Stimulated activated CD8-positive, alpha-beta memory T cell treated with anti-CD3 and anti-CD28 coated beads, Interleukin-4, amount 100 ng/mL, for 4 hours (primary cell): Measurements from ENCODE around the gene DNASE1L2.

Source experiments
- DNase-seq, 2 donors: peaks; one replicate each; pipeline ENCODE4 v3.0.0-alpha.2; 2020; ENCODE audit warnings: low read depth in 2 of 2, low spot score in 1 of 2

The DNASE1L2 gene

DNA sequence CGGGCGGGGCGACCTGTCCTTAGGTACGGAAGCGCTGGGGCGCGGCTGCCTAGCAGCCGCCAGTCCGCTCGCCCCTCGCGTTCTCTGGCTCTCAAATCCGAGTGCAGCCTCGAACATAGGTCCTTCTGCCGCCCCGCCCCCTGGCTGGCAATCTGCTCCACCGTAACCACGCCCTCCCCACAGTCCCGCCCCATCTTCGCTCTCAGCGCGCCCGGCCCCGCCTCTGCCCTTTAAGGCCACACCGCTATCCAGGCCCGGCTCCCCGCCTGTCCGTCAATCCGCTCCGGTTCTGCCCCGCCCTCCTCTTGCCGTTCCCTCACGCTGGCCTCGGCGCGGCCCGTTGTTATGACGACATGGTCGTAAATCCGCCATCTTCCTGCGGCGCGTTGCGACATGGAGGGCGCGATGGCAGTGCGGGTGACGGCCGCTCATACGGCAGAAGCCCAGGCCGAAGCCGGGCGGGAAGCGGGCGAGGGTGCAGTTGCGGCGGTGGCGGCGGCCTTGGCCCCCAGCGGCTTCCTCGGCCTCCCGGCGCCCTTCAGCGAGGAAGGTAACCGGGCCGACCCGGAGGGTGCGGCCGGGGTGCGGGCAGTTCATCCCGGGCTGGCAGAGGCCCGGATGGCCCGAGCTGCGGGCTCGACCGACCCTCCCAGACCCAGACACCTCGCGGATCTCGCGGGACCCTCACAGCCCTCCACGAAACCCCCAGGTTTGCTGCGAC lies 12.9 kb upstream of the DNASE1L2 start, which contains the start of gene E4F1:
TSS of gene E4F1 (plus strand) at position 371 of the 721 bp plus-strand sequence. CDS start at position 394, 23 bp downstream.
- peak; percentile 95 to 99 for DNase-seq

DNA sequence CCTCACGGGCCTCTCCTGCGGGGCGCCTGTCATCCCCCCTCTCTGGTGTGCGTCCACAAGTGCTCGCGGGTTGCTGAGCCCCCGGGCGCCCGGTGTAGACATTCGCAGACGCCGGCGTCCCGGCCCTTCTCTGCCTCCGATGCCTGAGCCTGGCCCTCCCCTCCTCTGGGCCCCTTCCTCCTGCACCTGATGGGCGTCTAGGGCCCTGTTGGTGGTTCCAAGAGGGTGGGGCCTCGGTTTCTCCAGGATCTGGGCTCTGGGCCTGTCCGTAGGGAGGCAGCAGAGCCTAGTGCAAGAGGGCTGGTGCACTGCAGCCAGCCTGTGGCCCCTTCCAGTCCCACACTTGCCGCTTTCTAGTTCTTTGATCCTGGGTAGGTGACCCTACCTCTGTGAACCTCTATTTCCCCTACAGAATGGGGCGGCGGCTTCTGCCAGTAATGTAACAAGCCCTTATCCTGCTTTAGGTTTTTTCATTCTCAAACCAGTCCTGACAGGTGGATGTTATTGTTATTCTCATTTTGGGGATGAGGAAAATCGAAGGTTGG lies 12.2 kb upstream of the DNASE1L2 start:
- DNase-seq = no peak

DNA sequence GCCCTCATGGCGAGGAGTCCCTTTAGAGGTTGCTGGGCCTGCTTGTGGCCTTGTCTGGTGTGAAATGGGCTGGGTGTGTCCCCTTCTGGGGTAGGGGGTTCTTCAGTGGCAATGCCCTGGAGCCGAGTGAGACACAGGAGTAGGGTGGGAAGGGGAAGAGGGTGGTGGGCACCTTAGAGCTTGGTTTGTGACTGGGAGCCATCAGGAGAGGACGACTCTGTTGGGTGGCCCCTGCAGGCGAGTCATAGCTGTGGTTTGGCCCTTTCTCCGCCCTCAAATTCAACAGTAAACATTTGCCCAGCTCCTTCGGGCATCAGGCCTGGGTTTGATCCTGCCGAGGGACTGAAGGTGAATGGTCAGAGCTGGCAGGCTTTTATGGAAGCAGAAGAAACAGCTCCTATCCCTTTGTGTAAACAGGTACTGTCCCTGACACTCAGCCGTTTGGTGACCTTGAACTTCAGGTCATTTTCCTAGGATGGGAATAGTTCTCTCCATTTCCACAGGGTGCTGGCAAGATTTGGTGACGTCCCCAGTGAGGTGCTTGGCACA lies 9.9 kb upstream of the DNASE1L2 start:
- no peak for DNase-seq

DNA sequence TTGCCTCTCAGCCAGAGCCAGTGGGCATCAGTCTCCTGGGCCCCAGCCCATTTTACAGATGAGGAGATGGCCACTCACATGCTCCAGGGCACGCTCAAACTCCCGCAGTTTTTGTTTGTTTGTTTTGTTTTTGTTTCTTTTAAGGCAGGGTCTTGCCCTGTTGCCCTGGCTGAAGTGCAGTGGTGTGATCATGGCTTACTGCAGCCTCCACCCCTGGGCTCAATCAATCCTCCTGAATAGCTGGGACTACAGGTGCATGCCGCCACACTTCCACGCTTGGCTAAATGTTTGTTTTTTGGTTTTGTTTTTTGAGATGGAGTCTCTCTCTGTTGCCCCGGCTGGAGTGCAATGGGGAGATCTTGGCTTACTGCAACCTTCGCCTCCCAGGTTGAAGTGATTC lies 9.3 kb upstream of the DNASE1L2 start:
- no peak for DNase-seq

DNA sequence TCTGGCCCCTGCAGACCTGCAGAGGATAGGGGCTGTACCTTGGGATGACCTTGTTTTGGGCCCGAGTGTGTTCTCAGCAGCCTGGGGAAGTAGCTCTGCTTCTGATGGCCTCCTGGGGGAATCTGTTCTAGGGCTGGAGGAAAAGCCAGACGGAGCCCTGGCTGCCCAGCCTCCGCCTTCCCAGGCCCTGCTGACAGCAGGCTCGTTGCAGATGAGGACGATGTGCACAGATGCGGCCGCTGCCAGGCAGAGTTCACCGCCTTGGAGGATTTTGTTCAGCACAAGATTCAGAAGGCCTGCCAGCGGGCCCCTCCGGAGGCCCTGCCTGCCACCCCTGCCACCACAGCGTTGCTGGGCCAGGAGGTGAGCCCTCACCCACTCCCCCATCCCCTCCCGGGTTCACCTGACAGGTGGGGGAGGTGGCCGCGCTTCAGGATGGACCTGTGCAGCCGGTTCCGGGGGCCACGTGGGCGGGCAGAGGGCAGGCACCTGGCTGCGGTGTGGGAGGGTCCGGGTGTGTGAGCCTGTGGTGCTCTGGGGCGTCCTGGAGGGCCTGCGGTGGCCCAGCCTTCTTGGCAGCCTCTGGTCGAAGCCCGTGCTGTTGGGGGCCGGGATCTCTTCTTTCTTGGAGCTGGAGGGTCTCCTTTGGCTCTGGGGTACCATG lies 8.0 kb upstream of the DNASE1L2 start:
- DNase-seq = no peak

DNA sequence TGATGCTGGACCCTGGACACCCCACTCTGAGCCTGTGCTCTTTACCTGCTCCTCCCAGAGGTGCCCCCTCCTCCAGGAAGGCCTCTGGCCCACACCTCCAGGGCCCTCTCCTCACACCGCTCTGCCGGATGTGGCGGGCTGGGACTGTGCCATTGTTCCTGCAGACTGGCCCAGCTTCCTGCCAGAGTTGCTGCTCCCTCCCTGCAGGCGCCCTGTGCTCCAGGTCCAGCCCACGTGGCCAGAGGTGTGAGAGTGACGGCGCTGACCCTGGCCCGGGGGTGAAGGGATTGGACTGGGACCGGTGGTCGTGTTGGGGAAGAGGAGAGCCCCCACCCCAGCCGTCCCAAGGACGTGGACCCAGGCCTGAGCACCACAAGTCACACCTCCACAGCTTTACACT lies 7.2 kb upstream of the DNASE1L2 start:
- no peak for DNase-seq

DNA sequence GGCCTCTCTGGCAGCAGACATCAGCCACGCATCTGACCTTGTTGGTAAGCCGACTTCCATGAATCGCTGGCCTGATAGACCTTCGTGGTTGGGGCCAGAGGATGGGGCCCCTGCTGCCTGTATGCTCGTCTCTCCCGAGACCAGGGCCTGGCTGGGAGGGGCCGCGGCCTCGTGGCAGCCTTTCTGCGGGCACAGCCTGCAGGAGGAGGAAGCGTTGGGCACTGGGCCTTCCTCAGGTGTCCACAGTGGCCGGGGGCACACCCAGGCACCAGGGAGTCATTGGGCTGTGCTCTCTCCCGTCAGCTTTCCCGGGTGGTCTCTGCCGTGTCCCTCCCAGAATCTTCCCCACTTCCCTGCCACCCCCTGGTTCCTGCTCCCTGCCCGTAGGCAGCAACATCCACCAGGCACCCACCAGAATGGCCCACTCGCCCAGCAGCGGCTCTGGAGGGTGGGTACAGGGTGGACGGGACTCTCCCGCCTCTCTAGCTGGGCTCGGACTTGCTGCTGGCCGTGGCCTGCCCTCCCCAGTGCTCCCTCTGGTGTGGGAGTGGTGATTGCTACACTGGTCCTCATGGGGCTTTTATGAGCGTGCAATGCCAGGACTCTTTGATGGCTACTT lies 6.5 kb upstream of the DNASE1L2 start:
- DNase-seq = no peak

DNA sequence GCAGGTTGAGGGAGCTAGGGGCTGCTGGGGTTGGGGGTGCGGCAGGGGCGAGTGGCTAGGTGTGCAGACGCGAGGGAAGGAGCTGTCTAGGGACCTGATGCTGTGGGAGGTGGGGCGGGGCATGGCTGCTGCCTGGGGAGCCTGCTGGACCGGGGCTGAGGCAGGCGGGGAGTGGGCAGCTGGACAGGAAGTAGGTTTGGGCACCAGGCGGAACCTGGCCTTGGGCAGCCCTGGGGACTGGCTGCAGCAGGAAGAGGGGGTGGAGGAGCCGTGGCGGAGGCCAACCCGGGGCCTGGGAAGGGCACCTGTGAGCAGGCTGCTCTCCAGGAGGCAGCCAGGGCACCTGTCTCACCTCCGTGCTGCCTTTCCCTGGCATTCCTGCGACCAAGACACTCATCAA lies 5.9 kb upstream of the DNASE1L2 start:
- DNase-seq = no peak

DNA sequence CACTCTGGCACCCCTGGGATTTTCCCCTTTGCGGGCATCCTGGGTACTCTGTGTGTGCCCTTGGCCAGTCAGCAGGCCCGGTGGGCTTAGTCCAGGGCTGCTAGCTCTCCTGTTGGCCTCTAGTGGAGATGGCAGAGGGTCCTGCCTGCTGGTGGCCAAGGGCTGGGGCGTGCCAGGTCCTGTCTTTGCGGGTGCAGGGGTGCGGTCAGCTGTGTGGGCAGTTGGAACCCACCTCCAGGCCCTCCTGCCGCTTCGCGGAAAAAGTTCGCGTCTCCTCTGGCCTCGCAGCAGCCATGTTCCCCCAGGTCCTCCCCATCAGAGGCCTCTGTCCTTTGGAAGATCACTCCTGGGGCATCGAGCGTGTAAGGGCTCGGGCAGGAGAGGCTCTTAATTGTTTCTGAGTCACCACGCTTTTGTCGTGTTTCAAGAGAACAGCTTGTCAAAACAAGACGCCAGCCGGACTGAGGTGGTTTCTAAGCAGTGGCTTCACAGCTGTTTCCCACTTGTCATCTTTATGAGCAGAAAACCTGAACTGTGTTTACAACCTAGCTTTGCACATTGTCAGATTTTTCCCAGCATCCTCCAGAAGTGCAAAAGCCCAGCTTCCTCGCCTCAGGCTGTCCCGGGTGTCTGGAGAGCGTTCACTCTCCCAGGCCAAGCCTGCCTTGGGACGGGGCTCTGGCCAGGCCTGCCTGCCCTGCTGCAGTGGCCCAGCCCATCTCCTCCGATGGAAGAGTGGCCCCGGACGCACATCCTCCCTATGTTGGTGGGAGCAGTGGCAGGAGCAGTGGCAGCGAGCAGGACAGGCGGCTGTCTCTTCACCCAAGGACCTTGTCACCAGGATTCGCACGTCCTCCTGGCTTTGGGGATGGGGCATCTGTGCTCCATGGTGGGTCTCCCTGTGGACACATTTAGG lies 5.0 kb upstream of the DNASE1L2 start:
- DNase-seq = no peak

DNA sequence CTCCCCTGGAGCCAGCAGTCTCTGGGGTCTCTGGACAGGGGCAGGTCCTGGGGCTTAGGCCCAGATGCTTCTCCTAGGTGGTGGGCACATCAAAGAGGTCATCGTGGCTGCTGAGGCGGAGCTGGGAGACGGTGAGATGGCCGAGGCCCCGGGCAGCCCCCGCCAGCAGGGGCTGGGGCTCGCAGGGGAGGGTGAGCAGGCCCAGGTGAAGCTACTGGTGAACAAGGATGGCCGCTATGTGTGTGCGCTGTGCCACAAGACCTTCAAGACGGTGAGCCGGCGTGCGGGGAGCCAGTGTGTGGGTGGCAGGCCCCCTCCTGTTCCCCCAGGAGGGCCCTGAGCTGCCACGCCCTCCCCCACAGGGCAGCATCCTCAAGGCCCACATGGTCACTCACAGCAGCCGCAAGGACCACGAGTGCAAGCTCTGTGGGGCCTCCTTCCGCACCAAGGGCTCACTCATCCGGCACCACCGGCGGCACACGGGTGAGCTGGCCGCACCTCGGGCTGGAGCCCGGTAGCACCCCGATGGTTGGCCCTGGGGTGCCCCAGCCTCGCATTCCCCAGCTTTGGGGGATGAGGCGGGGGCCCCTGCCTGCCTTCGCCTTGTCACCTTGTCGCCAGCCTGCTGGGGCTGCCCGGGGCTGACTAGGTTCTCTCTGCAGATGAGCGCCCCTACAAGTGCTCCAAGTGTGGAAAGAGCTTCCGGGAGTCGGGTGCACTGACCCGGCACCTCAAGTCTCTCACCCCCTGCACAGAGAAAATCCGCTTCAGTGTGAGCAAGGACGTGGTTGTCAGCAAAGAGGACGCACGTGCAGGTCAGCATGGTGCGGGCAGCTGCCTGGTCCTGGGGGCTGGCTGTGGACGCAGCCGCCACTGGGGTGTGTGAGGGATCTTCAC lies 3.9 kb upstream of the DNASE1L2 start:
- DNase-seq = no peak

DNA sequence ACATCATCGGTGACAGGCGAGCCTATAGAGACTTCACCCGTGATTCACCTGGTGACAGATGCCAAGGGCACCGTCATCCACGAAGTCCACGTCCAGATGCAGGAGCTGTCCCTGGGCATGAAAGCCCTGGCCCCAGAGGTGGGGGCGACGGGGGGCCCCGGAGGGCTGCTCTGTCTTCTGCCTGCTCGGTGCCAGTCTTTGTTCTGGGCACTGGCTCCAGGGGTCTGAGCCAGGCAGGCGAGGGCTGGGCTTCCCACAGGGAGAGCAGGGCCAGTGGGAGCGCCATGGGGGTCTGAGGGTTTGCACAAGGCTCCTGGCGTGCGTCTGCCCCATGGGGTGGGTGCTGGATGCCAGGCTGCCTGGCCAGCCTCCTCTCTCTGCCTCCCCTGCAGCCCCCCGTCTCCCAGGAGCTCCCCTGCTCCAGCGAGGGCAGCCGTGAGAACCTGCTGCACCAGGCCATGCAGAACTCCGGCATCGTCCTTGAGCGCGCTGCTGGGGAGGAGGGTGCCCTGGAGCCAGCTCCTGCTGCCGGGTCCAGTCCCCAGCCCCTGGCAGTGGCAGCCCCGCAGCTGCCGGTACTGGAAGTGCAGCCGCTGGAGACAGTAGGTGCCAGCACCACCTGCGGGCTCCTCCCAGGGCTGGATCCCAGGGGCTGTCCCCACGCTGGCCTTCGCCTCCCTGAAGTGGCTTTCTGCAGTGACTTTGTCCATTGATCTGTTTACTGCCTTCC lies 3.0 kb upstream of the DNASE1L2 start:
- no peak for DNase-seq

DNA sequence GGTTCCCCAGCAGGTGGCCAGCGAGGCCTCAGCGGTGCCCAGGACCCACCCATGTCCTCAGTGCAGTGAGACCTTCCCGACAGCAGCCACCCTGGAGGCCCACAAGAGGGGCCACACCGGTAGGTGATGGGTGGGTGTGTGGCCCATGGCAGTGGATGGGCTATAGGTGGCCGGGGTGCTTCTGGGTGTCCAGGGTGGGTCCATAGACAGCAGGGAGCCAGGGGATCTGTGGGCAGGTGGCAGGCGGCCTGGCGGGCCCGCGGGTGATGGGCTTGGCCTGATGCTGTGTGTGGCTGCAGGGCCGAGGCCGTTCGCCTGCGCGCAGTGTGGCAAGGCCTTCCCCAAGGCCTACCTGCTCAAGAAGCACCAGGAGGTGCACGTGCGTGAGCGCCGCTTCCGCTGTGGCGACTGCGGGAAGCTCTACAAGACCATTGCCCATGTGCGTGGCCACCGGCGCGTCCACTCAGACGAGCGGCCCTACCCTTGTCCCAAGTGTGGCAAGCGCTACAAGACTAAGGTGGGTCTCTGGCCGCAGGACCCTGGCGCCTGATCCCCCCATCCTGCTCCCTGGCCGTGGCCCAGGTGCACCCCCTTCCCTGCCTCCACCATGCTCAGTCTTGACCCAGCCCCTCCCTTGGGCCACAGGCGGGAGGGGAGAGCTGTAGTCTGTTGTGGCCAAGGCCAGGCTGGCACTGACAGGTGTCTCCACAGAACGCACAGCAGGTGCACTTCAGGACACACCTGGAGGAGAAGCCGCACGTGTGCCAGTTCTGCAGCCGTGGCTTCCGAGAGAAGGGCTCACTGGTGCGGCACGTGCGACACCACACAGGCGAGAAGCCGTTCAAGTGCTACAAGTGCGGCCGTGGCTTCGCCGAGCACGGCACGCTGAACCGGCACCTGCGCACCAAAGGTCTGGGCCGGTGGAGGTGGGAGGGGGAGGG lies 2.1 kb upstream of the DNASE1L2 start:
- DNase-seq = no peak

DNA sequence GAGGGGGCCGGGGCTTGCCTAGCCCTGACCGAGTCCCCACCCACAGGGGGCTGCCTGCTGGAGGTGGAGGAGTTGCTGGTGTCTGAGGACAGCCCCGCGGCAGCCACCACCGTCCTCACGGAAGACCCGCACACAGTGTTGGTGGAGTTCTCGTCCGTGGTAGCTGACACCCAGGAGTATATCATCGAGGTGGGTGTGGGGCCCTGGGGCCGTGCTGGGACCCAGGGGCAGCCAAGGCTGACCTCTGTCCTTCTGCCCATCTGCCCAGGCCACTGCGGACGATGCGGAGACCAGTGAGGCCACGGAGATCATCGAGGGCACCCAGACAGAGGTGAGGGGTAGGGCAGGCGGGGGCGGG lies 1.5 kb upstream of the DNASE1L2 start:
- no peak for DNase-seq

DNA sequence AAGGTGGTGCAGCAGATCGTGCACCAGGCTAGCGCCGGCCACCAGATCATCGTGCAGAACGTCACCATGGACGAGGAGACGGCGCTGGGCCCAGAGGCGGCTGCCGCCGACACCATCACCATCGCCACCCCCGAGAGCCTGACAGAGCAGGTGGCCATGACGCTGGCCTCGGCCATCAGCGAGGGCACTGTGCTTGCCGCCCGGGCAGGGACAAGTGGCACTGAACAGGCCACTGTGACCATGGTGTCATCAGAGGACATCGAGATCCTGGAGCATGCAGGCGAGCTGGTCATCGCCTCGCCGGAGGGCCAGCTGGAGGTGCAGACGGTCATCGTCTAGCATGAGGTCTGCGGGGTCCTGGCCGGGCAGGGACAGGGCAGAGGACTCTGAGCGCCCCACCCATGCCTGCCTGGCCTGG lies 1.0 kb upstream of the DNASE1L2 start:
- no peak for DNase-seq

DNA sequence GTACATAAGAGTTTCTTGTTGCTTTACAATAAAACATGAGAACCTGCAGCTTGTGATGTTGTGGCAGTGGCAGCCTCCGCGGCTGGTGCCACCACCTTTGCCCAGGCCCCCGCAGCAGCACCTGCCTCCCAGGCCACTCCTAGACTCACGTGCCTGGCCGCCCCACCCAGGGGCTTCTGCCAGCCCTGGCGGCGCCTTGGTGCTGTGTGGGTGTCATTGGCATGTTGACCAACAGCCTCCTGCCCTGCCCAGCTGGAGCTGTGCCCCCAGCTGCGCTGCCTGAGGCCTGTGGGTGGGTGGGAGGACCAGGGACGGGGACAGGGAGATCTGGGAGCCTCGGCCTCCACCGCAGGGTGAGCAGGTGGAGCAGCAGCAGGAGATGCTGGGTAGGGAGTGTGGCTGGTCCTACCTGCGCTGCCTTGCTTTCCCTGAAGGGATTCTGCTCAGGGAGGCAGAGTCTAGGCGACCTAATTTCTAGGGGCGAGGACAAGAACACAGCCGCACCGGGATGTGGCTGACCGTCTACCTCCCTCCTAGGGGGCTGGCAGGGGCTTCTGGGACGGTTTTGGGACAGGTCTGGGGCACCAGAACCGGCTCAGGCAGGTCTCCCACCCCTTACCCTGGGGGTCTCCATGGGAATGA lies 428 bp upstream of the DNASE1L2 start:
- no peak for DNase-seq

DNA sequence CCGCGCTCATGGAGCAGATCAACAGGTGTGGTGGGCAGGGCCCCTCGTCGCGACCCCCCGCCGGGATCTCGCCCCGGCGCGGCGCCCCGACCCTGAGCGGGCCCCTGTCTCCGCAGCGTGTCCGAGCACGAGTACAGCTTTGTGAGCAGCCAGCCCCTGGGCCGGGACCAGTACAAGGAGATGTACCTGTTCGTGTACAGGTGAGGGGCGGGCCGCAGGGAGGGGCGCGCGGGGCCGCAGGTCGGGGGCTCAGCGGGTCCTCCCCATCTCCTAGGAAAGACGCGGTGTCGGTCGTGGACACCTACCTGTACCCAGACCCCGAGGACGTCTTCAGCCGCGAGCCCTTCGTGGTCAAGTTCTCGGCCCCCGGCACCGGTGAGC lies 848 bp downstream of the DNASE1L2 start:
- DNase-seq = no peak

DNA sequence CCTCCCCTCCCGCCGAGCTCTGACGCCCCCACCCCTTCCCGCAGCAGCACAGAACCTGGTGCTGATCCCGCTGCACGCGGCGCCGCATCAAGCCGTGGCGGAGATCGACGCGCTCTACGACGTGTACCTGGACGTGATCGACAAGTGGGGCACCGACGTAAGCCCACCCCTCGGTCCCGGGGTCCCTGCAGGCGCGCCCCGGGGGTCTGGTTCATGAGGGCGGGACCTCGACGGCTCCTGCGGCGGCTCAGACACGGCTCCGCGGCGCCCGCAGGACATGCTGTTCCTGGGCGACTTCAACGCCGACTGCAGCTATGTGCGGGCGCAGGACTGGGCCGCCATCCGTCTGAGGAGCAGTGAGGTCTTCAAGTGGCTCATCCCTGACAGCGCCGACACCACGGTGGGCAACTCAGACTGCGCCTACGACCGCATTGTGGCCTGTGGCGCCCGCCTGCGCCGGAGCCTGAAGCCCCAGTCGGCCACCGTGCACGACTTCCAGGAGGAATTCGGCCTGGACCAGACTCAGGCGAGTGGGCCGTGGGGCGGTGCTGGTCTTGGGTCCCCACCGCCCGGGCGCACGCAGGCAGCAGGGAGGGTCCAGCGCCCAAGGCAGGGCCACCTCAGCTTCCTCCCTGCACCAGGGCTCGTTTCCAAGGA lies 1.4 kb downstream of the DNASE1L2 start:
- DNase-seq = no peak
